HL-60 (cell line): ENCODE measurements around the gene WNT11.

ENCODE experiments used
- DNase-seq, 2 experiments: peaks; one replicate each; pipeline ENCODE4 v3.0.0-alpha.2; 2010 to 2020; ENCODE audit warnings: low read depth in 1 of 2, low spot score in 1 of 2
- H3K27ac ChIP-seq: fragments of 250-450 bp; sonication (Bioruptor Pico); replicated peaks from 2 replicates; pipeline ENCODE4 v1.5.1; 2020; ENCODE audit warnings: mild to moderate bottlenecking, moderate library complexity
- H3K27me3 ChIP-seq: fragments of 250-450 bp; sonication (Bioruptor Pico); 2 replicates; pipeline ENCODE4 v1.5.1; 2021; ENCODE audit warnings: mild to moderate bottlenecking, moderate library complexity; ENCODE audit not compliant: insufficient read depth, poor library complexity, severe bottlenecking
- H3K4me3 ChIP-seq: replicated peaks from 2 replicates; pipeline ENCODE4 v1.5.1; 2011; ENCODE audit warnings: mild to moderate bottlenecking, control low read depth, low read length; ENCODE audit not compliant: insufficient read depth
- CTCF ChIP-seq: IDR thresholded peaks from one replicate; pipeline ENCODE4 v1.5.1; 2011; ENCODE audit warnings: low read length, control low read depth, inconsistent platforms; ENCODE audit not compliant: insufficient read depth
- GABPA ChIP-seq: IDR thresholded peaks from 2 replicates; pipeline ENCODE4 v1.6.1; 2012; ENCODE audit warnings: low read depth
- POLR2AphosphoS5 ChIP-seq: IDR thresholded peaks from 2 replicates; pipeline ENCODE4 v1.6.1; 2012; ENCODE audit warnings: low read depth
- REST ChIP-seq: IDR thresholded peaks from 2 replicates; pipeline ENCODE4 v1.6.1; 2012; ENCODE audit warnings: low read depth; ENCODE audit not compliant: insufficient replicate concordance
- SPI1 ChIP-seq: IDR thresholded peaks from 2 replicates; pipeline ENCODE4 v1.6.1; 2012; ENCODE audit warnings: low read depth, mild to moderate bottlenecking, borderline replicate concordance

WNT11 gene

GRCh38 chr11:76251576-76251975, 45.3 kb upstream of the WNT11 start:
- Histone ChIP-seq H3K4me3 (no peak overlapping the region), H3K27ac (peak overlapping the region; percentile 72), H3K27me3 (no peaks in the 10 kb centered on the region)
- TF ChIP-seq SPI1 (peak; percentile 73; the same call in 1 of the 2 replicates), CTCF (no peak), POLR2AphosphoS5 (no peak)
- peak; percentile 75 to 82 for DNase-seq

GRCh38 chr11:76251226-76251575, 44.9 kb upstream of the WNT11 start:
- no peak overlapping the region for H3K4me3 ChIP-seq
- peak; percentile 72 to 73 for DNase-seq

GRCh38 chr11:76250520-76251225, 44.4 kb upstream of the WNT11 start:
- no peak overlapping the region for H3K4me3 ChIP-seq
- TF ChIP-seq REST (no peak), GABPA (no peak; the same call in 1 of the 2 replicates), CTCF (no peak), SPI1 (peak; percentile 65), POLR2AphosphoS5 (no peak; the same call in 1 of the 2 replicates)
- H3K27me3 ChIP-seq: no peaks in the 10 kb centered on the region
- peak overlapping the region; percentile 72 for H3K27ac ChIP-seq
- peak; percentile 68 to 88 for DNase-seq

More at GRCh38 chr11:76251226-76251575, 44.9 kb upstream of the WNT11 start:
- Histone ChIP-seq H3K27ac (peak overlapping the region; percentile 72), H3K27me3 (no peaks in the 10 kb centered on the region)
- TF ChIP-seq GABPA: no peak; the same call in 1 of the 2 replicates

GRCh38 chr11:76249195-76249741, 43.0 kb upstream of the WNT11 start:
- no peak for DNase-seq
- H3K27me3 ChIP-seq: no peaks in the 10 kb centered on the region
- H3K27ac ChIP-seq: no peak overlapping the region
- no peak overlapping the region for H3K4me3 ChIP-seq
- TF ChIP-seq SPI1 (no peak), GABPA (no peak), REST (no peak), CTCF (no peak), POLR2AphosphoS5 (no peak)
